Endothelial cell of umbilical vein (primary cell): Measurements from ENCODE around the gene KLRG1. TPM values are rescaled to one million over a fixed set of nuclear protein-coding genes. Genes with fewer than 3 reads are reported as not detected.

Experiments used
- BruUV-seq: library from RNA; stranded (reverse); fragments of 400-500 nt; replicated peaks from 2 replicates; lab custom pipeline; 2021; lab: Mats Ljungman, UMichigan
- CTCF ChIA-PET: fragments of 300-600, 350-600 bp; sonication (Branson Sonifier 250); formaldehyde crosslinking; loops from one replicate; lab custom pipeline; 2021; ENCODE audit warnings: antibody characterized with exemption, inconsistent platforms; lab: Charles Lee
- POLR2A ChIA-PET: fragments of 300-600, 350-600 bp; sonication (Branson Sonifier 250); formaldehyde crosslinking; loops from one replicate; lab custom pipeline; 2021; ENCODE audit warnings: antibody characterized with exemption, inconsistent platforms; lab: Charles Lee
- DNase-seq: peaks from one replicate; pipeline ENCODE4 v3.0.0-alpha.2; 2011; ENCODE audit warnings: low read depth, low spot score
- FAIRE-seq: peaks from 2 replicates; lab custom pipeline; 2011; peaks lifted over from hg19 to GRCh38; lab: Jason Lieb, UNC
- H2AFZ ChIP-seq: 2 replicates; pipeline ENCODE4 v1.6.0; 2012; ENCODE audit warnings: low read depth, low read length, control low read depth, inconsistent platforms
- H3K27ac ChIP-seq: 2 replicates; pipeline ENCODE4 v1.5.1; 2011; ENCODE audit warnings: low read depth, mild to moderate bottlenecking, control low read depth, low read length, moderate library complexity; ENCODE audit not compliant: insufficient read depth
- H3K27me3 ChIP-seq, 2 experiments: 2 replicates each; pipeline versions ENCODE4 v1.6.0 to v1.6.1; 2011; ENCODE audit warnings: low read length in 2 of 2, mixed read lengths in 1 of 2; ENCODE audit not compliant: control insufficient read depth in 2 of 2, insufficient read depth in 2 of 2
- H3K36me3 ChIP-seq, 2 experiments: 2 replicates in 1 of 2; 3 replicates in 1 of 2; pipeline ENCODE4 v1.5.1; 2011; ENCODE audit warnings: low read length in 2 of 2, mild to moderate bottlenecking in 1 of 2, moderate library complexity in 1 of 2; ENCODE audit not compliant: control insufficient read depth in 2 of 2, insufficient read depth in 2 of 2; ENCODE audit errors: extremely low read depth in 1 of 2
- H3K4me1 ChIP-seq: 3 replicates; pipeline ENCODE4 v1.5.1; 2011; ENCODE audit warnings: mild to moderate bottlenecking, low read length; ENCODE audit not compliant: control insufficient read depth, insufficient read depth; ENCODE audit errors: extremely low read depth
- H3K4me2 ChIP-seq: 2 replicates; pipeline ENCODE4 v1.6.1; 2011; ENCODE audit warnings: low read length, control low read depth, mixed read lengths; ENCODE audit not compliant: insufficient read depth
- H3K4me3 ChIP-seq, 3 experiments: fragments of 200-600 bp in 1 of 3; sonication (generic), shearing (Covaris generic) in 1 of 3; replicated peaks in 1 of 3; 2 replicates each; pipeline ENCODE4 v1.5.1; 2011 to 2016; ENCODE audit warnings: control low read depth in 3 of 3, low read length in 3 of 3, mild to moderate bottlenecking in 2 of 3, inconsistent platforms in 1 of 3, low read depth in 1 of 3, moderate library complexity in 1 of 3; ENCODE audit not compliant: insufficient read depth in 1 of 3
- H3K79me2 ChIP-seq: 2 replicates; pipeline ENCODE4 v1.6.0; 2012; ENCODE audit warnings: low read length, inconsistent platforms; ENCODE audit not compliant: control insufficient read depth, insufficient read depth
- H3K9ac ChIP-seq: replicated peaks from 2 replicates; pipeline ENCODE3; 2011; ENCODE audit warnings: low read length, control low read depth; ENCODE audit not compliant: insufficient read depth; ENCODE audit errors: extremely low read depth
- H3K9me1 ChIP-seq: replicated peaks from 3 replicates; pipeline ENCODE4 v1.6.0; 2011; ENCODE audit warnings: mild to moderate bottlenecking, low read length; ENCODE audit not compliant: control insufficient read depth, insufficient read depth; ENCODE audit errors: extremely low read depth
- H3K9me3 ChIP-seq: replicated peaks from 2 replicates; pipeline ENCODE4 v1.5.1; 2012; ENCODE audit warnings: low read length, inconsistent platforms; ENCODE audit not compliant: control insufficient read depth, insufficient read depth
- H4K20me1 ChIP-seq: replicated peaks from 2 replicates; pipeline ENCODE3; 2011; ENCODE audit warnings: mild to moderate bottlenecking, low read length; ENCODE audit not compliant: control insufficient read depth, insufficient read depth; ENCODE audit errors: extremely low read depth
- EZH2 ChIP-seq: IDR thresholded peaks from 2 replicates; pipeline ENCODE4 v1.6.1; 2012; ENCODE audit warnings: borderline replicate concordance, low read depth, mild to moderate bottlenecking, moderate library complexity, low read length, inconsistent platforms; ENCODE audit not compliant: severe bottlenecking
- FOS ChIP-seq: IDR thresholded peaks from 2 replicates; pipeline ENCODE4 v1.6.1; 2011; ENCODE audit warnings: mild to moderate bottlenecking, low read length, moderate library complexity, borderline replicate concordance; ENCODE audit not compliant: insufficient read depth
- GATA2 ChIP-seq: IDR thresholded peaks from 2 replicates; pipeline ENCODE4 v1.7.0; 2011; ENCODE audit warnings: low read depth, mild to moderate bottlenecking, moderate library complexity, mixed read lengths, low read length; ENCODE audit not compliant: insufficient read length, insufficient read depth
- JUN ChIP-seq: IDR thresholded peaks from 2 replicates; pipeline ENCODE4 v1.6.1; 2011; ENCODE audit warnings: borderline replicate concordance, low read depth; ENCODE audit not compliant: insufficient read length, insufficient read depth
- MYC ChIP-seq: IDR thresholded peaks from one replicate; pipeline ENCODE4 v1.6.1; 2011; ENCODE audit warnings: mild to moderate bottlenecking, low read depth, low read length
- POLR2A ChIP-seq: IDR thresholded peaks from 2 replicates; pipeline ENCODE4 v1.6.1; 2012; ENCODE audit warnings: low read depth, mild to moderate bottlenecking, control low read depth, low read length
- POLR2AphosphoS5 ChIP-seq: IDR thresholded peaks from 2 replicates; pipeline ENCODE4 v1.6.1; 2012; ENCODE audit warnings: low read depth, mild to moderate bottlenecking, control low read depth, low read length, moderate library complexity; ENCODE audit not compliant: insufficient read depth
- dilution Hi-C: fragments of 300-500 bp; cut with MboI; formaldehyde crosslinking; loops from one replicate; pipeline ENCODE4 v1.15.0; 2019; ENCODE audit warnings: low sequenced_read_pairs; ENCODE audit not compliant: extremely low pct_ligation_motif_present
- intact Hi-C: fragments of 100-400 bp; cut with micrococcal nuclease; formaldehyde crosslinking; loops from one replicate; pipeline ENCODE4 v1.10.0; 2022
- polyA plus RNA-seq, 4 experiments: library from polyadenylated mRNA; depleted of rRNA in 3 of 4; stranded (reverse) in 3 of 4; unstranded in 1 of 4; fragments of >200 nt; gene quantifications; 2 replicates each; pipeline versions ENCODE4 v1.2.1 to v1.2.3, GENCODE V29; 2011 to 2012; ENCODE audit warnings: missing spikeins in 1 of 4
- total RNA-seq: library from RNA; stranded (reverse); gene quantifications from 2 replicates; pipeline ENCODE4 v1.2.3, GENCODE V29; 2021
- TF ChIP-seq, protein P1 (sequence below): IDR thresholded peaks from 2 replicates; pipeline ENCODE4 v1.6.1; 2011; ENCODE audit not compliant: insufficient read depth, insufficient read length
- TF ChIP-seq, protein P2 (sequence below), 2 donors: IDR thresholded peaks; 1 replicate in 1 of 2; 2 replicates in 1 of 2; pipeline ENCODE4 v1.5.1; 2011; ENCODE audit warnings: low read length in 2 of 2, mild to moderate bottlenecking in 2 of 2, moderate library complexity in 2 of 2, control low read depth in 1 of 2, inconsistent platforms in 1 of 2, low read depth in 1 of 2; ENCODE audit not compliant: insufficient read depth in 1 of 2; ENCODE audit errors: extremely low read depth in 1 of 2

The KLRG1 gene
- total and polyA plus RNA-seq, 2 donors (not counting 3 experiments of a cell fraction or from before 2014, with no cell fraction given): 4.4 to 15.9 TPM

DNA sequence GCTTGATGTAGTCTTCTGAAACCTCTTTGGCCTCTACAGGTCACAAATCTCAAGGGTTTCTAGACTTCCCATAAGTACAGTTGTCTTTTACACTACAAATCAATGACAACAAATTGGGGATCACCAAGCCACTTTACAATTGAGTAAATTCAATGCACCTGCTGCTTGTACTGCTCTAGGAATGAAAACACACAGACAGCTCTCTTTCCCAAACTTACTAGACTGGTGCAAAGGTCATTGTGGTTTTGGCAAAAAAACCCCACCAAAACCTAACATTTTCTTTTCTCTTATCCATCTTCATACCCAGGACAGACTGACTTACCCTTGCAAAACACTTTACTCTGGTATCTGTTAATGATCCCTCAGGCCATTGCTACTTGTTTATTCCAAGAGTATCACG is 42.6 kb upstream of the KLRG1 start:
- peaks cover 15 to 19% of the 10 kb centered on the region in 2 experiments for H3K36me3 ChIP-seq
- no peaks in the 10 kb centered on the region for H3K9me1 ChIP-seq
- peaks cover 2% of the 10 kb centered on the region for H4K20me1 ChIP-seq
- H2AFZ ChIP-seq: no peak overlapping the region
- FAIRE-seq: no peak
- dilution Hi-C loops (no loop called here), intact Hi-C loops (no loop called here)
- H3K4me1 ChIP-seq: peaks cover 21% of the 10 kb centered on the region
- no peak for DNase-seq
- no peaks in the 10 kb centered on the region for H3K27me3 ChIP-seq
- no peak overlapping the region for H3K4me3 ChIP-seq
- H3K27ac ChIP-seq: no peak overlapping the region
- H3K9ac ChIP-seq: no peak overlapping the region
- H3K4me2 ChIP-seq: no peak overlapping the region
- H3K9me3 ChIP-seq: no peaks in the 10 kb centered on the region
- CTCF ChIA-PET: interaction anchor here (1.3 kb wide), 1 partner anchor 56 kb away, joined by 3 read pairs; no protein-coding TSS in a partner anchor
- no peak for TF ChIP-seq POLR2AphosphoS5
- TF ChIP-seq POLR2A: no peak
- TF ChIP-seq GATA2: no peak
- TF ChIP-seq, protein P1, sequence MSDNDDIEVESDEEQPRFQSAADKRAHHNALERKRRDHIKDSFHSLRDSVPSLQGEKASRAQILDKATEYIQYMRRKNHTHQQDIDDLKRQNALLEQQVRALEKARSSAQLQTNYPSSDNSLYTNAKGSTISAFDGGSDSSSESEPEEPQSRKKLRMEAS: no peak
- no peak for TF ChIP-seq MYC
- no peak for TF ChIP-seq EZH2
- no peak for TF ChIP-seq FOS
- TF ChIP-seq, protein P2, sequence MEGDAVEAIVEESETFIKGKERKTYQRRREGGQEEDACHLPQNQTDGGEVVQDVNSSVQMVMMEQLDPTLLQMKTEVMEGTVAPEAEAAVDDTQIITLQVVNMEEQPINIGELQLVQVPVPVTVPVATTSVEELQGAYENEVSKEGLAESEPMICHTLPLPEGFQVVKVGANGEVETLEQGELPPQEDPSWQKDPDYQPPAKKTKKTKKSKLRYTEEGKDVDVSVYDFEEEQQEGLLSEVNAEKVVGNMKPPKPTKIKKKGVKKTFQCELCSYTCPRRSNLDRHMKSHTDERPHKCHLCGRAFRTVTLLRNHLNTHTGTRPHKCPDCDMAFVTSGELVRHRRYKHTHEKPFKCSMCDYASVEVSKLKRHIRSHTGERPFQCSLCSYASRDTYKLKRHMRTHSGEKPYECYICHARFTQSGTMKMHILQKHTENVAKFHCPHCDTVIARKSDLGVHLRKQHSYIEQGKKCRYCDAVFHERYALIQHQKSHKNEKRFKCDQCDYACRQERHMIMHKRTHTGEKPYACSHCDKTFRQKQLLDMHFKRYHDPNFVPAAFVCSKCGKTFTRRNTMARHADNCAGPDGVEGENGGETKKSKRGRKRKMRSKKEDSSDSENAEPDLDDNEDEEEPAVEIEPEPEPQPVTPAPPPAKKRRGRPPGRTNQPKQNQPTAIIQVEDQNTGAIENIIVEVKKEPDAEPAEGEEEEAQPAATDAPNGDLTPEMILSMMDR (IDR thresholded peaks at IDR 0.05; ENCODE audit: extremely low read depth in 1 of 2, insufficient read depth in 1 of 2, low read depth in 1 of 2, low read length in 2 of 2): no peak
- TF ChIP-seq JUN: no peak
- BruUV-seq: no TSS peak
- H3K79me2 ChIP-seq: peaks cover 30% of the 10 kb centered on the region
- POLR2A ChIA-PET: no interaction called here
